ENCODE measurements around the gene ECE1.

DNA sequence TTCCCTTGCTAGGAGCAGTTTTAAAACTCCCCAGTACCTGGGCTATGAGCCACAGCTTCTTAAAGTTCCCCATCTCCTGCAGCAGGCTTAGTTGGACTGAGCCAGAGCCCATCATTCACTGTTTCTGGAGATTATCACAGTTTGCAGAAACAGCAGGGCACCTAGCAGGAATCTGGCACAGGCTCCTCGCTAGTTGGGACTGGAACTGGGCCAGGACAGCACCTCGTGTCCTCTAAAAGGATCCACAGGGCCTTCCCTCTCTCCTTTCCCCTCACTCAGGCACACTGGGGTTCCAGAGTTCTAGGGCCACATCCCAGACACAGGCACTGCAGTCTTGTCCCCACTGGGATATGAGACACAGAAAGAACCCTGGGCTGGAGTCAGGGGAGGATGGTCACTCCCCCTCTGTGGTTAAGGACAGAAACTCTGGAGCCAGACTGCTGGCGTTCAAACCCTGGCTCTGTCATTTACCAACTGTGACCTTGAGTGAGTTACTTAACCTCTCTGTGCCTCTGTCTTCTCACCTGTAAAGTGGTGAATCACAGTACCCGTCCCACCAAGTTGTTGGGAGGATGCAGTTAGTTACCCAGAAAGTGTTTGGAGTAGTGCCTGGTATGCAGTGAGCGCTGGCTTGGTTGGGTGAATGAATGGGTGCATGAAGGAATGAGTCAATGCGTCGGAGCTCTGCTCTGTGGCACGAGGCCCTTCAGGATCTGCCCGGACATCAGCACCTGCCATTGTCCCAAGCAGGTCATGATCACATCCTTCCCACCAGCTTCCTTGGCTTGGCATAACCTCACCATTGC, 18.8 kb upstream of the ECE1 start:
- TF ChIP-seq, protein P1, sequence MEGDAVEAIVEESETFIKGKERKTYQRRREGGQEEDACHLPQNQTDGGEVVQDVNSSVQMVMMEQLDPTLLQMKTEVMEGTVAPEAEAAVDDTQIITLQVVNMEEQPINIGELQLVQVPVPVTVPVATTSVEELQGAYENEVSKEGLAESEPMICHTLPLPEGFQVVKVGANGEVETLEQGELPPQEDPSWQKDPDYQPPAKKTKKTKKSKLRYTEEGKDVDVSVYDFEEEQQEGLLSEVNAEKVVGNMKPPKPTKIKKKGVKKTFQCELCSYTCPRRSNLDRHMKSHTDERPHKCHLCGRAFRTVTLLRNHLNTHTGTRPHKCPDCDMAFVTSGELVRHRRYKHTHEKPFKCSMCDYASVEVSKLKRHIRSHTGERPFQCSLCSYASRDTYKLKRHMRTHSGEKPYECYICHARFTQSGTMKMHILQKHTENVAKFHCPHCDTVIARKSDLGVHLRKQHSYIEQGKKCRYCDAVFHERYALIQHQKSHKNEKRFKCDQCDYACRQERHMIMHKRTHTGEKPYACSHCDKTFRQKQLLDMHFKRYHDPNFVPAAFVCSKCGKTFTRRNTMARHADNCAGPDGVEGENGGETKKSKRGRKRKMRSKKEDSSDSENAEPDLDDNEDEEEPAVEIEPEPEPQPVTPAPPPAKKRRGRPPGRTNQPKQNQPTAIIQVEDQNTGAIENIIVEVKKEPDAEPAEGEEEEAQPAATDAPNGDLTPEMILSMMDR (IDR thresholded peaks at IDR 0.05) = no peak
- TF ChIP-seq POLR2A (IDR thresholded peaks at IDR 0.05) = no peak
